ENCODE measurements around the gene TMEM212.

Gene TMEM212

DNA sequence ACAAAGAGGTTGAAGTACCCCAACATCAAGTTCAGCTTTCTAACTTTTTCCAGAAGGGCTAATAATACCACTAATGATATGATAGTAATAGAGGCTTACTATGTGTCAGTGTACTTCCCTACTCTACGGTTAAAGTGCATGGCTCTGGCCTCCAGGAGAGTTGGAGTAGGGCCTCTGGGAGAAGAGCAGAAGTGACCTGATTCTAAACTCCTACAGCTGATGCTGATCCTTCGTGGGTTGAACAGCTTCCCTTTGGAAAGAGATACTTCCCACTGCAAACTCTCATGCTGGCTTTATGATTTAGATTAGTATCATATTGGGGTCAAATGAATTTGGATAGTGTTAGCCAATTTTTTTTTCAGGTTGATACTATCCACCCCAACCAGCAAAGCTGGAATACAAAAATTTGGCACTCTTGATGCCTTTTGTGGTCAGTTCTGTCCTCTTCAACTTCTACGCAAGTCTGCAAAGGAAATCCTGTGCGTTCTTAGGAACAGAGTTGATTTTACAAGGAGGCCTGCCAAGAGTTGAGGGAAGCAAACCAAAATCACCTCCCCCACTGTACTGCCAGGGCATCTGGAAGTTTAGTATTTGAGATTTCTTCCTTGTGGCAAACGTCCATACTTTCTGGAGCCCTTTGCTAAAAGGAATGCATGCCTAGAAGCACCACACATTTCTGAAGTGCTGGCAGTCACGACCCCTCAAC is 17.8 kb downstream of the TMEM212 start:
- DNase-seq = no peak

DNA sequence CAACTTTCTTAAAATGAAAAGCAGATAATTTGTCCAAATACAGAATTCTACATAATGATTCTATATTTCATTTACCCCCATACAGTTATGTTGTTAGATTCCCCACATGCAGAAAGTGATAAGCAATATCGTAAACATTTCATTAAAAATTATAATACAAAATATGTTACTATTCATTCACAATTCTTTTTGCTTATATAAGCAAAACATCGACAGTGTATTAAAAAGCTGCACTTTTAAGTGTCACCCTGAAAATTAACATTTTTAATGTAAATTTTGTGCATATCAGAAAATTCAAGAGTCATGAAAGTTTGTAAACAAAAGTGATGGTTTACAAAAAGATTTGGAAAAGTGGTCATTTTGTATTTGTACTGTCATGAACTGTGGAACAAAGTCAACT is 19.2 kb downstream of the TMEM212 start:
- no peak for DNase-seq

DNA sequence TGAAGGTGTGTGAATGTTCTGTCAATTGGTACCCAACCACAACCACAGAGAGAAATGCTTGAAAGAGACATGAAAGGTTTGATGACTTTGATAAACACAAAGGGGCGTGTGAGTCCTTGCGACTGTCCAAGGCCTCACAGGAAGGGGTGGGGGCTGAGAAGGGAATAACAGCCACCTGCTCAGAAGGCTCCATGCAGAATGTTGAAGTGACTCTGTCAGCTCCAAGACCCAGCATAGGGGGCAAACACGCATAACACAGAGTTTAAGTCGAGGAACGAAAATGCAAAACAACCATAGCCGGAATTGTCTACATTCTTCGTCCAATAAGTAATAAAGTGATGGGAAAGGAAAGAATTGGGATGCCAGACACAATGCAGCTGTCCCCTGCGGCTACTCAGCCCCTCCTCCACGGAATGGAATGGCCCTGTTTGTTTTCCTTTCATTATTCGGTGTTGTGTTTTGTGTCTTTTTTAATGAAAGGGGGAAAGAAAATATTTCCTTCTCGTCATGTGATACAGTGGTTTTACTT is 19.9 kb downstream of the TMEM212 start:
- DNase-seq = no peak

DNA sequence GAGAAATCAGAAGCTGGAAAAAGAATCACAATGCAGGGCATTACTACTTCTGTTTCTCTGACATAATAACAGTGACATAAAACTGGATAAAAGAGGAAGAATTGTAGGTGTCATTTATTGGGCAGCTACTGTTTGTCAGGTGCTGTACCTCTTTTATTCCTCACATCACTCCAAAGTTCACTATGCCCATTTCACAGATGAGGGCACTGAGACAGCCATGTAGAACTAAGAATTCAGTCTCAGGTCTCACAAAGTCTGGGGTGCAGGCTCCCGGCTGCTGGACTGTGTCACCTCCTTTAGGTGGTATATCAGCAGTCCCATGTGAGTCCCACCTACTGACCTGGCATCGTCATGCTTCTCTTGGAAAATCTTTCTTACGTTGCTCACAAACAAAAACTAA is 20.8 kb downstream of the TMEM212 start:
- no peak for DNase-seq

DNA sequence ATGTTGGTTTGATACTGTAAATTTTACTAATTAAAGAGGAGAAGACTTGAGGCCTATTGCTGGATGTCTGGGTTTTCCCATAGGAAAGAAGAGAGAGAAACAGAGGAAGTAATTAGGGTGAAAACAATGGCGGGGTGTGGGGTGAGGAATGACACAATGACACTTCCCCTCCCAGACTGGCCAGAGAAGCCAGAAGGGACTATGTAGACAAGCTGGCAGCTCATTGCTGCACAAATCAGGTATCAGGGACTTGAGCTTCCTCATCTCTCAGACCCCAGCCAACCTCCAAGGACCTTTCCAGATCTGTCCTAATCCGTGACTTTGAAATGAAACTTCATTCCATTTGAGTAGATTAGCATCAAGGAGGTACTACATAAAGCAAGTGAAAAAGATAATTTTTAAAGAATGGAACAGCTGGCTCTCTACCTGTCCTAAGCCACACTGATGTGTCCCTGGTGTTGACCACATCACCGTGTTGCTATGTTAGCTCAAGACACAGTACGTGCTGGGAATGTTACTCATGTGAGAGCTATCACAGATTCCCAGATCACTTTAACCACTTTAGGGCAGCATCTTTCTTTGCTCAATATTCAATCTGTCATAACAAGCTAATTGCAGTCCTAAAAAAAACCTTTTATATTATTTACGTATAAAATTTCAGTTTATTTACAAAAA is 22.2 kb downstream of the TMEM212 start:
- DNase-seq = no peak

DNA sequence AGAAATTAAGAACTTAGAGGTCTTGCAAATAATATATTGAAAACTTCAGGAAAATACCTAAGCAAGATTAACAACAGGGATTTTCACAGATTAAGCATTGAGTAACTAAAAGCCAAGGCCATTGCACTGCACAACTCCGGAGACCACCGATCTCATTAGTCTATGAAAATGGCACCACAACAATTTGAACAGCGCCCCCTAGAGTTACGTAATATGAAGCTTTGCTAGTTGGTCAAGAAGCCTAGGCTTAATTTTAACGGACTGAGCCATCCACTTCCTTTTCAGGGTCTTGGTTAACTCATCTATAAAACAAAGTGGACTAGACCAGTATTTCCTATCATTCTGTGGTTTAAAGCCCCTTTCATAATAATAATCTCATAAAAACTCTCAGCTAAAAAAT is 24.8 kb downstream of the TMEM212 start:
- no peak for DNase-seq

DNA sequence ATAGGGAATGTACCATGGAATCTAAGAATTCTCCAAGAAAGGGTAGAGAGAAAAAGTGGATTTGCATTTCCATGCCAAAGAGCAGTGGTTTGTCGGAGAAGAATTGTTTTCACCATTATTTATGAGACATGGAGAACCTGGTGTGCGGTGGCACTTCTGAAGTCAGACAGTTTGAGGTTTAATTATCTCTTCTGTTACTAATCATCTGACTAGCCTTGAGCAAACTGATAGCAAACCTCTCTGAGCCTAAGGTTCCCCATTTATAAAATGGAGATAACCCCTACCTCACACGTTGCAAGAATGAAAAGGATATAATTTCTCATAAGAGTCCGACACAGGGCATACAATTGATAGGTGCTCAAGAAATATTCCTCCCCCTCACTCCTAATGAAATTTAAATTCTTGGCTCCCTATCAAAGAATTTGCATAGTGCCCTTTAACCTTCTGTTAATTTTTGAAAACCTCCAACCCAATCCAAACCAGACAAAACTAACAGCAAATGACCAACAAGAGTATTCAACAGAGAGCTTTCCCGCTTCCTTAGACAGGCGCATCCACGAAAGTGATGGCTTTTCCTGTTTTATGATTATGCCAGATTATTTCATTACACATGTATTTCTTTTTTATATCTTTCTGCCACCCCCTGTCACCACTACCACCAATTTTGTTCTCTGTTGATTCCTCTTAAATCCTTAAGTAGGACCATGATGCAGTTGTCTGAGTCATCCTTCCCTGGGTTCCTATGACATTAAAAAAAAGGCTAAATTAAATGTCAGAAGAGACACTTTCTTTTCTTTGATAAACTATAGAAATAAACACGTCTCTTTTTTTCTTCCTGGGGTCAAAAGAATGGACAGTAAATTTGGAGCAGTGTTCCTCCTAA is 28.5 kb downstream of the TMEM212 start:
- DNase-seq = no peak

DNA sequence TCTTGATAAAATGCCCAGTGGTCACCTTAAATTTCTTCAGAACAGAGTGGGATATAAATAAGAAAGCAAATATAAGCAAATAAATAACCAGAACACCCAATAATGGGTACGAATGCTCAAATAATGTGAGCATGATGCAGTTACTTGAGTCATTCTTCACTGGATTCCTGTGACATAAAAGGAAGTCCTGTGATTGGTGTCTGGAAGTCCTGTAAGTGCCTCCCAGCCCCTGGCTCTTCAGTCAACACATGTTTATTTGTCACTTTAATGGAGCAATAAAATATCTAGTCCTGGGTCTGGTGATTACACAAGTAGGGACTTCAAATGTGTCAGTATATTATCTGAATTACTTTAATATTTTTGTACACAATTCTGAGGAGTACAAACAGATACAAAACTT is 30.4 kb downstream of the TMEM212 start:
- no peak for DNase-seq

DNA sequence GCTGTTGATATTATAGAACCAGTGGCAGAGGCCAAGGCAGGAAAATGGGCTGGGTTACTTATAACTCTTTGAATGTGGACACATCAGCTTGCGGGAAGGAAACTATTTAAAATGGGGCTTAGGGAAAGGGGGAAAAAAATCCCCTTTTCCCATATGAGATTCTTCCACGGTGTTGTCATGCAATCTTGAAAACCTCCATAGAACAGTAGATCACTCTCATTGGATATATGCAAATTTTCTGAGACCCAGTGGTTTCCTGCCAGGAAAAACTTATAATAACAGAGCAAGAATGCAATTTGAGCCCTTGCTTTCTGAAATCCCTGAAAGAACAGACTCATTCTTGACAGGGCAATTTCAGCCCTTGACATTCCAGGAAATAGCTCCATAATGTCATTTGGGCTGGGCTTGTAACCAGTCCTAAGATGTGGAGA is 31.1 kb downstream of the TMEM212 start:
- no peak for DNase-seq

DNA sequence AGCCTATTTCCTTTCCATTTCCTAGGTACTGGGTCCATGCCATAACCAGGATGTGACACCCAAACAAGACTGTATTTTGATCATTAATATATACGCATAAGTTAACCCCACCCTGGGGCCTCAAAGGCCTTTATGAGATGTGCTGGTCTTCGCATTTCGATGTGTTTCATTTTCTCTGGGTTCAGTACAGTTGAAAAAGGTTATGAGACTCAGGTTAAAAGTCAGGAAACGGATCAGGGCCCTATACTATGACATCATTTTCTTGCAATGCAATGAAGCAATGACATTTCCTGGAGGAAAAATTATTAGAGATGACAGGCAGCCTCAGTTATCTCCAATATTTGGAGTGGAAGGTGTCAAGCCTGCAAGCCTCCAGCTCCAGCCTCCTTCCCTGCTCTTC is 31.7 kb downstream of the TMEM212 start:
- no peak for DNase-seq

DNA sequence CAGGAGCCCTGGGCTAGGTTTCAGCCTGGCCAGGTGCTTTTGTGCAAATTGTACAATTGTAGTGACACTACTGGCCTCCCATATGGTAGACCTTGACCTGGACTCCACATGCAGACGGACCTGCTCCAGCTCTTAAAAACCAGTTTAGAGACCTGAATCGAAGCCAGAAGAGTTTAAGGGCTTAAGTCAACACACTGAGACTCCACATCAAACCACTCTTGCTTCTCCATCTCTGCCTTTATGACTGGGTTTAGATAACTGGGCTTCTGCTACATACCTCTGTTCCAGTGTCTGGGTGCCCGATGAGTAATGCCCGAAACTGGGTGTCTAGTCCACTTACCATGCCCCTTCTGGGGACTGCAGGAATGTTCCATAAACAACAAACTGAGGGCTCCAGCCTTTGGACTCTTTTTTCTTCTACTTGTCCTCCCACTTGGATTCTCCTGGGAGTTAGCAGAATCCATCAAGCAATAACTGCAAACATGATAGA is 32.8 kb downstream of the TMEM212 start:
- DNase-seq = no peak

DNA sequence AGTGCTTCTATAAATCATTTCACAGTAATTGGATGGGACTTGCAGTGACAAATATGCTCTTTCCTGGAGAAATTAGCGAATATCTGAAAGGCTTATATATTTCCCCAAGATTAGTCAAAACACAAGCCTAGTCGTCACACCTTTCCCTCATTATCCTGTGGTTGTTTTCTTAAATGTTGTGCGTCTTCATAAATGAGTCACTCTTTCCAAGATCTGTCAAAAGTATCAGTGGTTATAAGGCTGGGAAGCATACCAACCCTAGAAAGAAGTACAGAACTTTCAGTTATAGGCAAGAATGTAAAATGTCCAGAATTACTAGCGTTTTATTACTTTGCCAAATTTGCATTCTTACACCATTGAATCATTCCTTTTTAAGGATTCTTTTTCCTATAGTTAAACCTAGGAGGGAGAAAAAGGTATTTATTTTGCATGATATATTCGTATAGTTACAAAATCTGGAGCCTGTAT is 33.6 kb downstream of the TMEM212 start:
- peak in 1 of 5 donors; percentile 33 for DNase-seq

DNA sequence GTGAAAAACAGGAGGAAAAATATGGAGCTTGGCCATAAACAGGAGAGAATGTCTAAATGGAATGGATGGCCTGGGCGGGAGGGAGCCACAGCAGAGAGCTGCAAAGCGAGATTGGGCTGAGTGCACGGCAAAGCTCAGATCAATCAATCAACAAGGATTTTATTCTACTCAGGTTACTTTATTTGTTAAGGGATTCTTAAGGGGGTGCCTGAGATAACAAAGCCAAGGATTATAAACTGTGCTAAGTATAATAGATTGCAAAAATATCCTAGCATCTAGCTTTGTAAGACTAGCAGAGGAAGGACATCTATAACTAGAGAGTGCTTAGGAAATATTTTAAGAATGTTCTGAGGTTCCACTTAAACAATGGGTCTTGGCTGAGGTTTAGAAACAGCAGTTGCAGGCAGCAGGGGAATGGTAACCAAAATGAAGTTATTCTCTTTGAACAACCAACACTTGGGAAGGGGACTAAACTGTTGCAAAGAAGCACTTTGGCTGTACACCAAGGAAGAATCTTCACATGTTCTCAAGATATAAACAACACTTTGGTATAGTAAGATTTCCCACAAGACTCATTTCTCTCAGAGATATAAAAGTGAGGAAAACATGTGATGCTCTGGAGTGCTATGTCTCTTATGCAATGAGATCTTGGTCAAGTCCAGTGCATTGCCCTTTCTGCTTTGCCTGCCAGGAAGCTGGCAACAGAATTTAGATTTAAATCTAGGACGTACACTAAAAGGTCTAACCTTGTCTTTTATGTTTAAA is 35.5 kb downstream of the TMEM212 start:
- DNase-seq = no peak

DNA sequence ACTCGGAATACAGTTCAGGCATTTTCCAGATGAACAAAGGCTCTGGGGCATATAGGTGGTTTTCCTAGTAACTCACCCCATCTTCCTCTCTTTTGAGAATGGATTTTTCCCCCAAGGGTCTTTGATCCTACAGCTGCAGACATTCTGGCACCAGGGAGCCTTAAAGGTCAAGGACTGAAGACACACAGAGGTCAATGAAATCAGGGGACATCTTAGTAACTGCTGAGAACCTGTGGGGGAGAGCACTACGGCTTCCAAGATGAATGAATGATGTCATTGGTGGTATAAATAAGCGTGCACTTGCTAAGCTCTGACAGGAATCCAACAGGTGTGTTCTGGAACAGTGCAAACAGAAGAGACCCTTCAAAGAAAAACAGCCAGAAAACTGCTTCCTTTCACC is 36.3 kb downstream of the TMEM212 start:
- no peak for DNase-seq

DNA sequence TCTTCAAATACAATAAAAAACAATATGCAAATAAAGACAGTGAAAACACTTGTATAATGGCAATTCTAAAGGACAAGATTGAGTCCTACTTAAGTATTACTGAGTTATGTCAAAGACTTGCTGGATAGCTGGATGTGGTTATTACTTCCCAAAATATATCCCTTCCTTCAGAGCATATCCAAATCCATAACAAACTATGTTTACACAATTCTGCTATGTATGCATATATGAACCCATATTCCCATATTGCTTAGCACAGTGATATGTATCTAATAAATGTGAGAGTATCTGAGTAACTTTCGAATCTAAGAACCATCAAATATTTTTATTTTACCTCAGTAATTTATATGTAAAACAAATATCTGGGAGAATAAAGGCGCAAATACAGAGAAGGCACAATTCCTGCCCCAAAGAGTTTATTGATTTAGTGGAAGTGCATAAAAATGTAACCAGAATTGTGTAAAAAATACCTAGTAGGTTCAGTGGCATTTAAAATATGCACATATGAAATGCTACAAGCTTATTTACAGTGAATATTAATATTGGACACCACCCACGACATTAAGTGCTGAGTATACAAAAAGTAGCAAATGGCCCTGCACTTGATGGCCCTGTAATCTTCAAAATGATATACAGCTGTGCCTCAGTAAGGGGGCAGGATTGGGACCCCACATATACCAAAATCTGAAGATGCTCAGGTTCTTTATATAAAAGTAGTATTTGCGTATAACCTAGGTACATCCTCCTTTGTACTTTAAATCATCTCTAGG is 37.1 kb downstream of the TMEM212 start:
- DNase-seq = no peak

DNA sequence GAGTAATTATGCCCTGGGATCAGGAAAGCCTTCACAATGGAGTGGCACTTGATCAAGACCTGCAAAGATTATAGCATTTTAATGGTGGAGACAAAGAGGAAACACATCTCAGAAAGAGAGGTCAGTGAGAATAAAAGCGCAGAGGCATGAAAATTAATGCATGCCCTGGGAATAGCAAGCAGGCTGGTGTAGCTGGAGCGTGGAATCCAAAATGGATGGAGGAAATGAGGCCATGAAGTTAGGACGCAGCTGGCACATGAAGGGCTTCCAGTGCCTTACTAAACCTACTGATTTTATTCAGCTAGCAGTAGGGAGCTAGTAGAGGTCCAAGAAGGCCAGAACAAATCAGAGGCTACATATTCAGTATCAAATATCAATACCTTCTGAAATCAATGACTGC is 38.1 kb downstream of the TMEM212 start:
- DNase-seq = no peak

DNA sequence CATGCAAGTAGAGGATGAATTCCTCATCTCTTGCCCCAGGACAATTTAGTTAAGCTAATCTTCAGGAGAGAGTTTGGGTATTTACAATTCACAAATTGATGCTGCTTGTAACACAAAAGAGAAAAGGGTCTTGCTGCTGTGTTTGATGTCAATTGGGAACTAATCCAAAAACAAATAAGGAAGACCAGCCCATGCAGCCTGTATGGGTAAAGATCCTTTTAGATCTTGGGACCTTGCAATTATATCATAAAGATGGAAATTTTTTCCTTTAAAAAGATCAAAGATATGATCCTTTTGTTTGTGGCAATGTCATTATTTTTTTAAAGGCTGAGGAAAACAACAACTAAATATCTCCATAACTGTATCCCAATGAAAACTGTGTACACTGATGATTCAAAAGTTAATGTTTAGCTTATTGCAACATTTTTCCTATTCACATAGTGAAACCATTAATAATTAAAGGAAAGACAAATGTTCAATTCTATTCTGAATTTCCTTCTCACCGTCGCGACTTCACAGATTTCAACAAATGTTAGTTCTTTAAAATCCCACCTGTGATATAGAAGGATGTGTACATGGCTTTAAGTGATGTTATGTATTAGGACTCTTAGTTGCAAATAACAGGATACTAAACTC is 40.2 kb downstream of the TMEM212 start:
- no peak for DNase-seq

DNA sequence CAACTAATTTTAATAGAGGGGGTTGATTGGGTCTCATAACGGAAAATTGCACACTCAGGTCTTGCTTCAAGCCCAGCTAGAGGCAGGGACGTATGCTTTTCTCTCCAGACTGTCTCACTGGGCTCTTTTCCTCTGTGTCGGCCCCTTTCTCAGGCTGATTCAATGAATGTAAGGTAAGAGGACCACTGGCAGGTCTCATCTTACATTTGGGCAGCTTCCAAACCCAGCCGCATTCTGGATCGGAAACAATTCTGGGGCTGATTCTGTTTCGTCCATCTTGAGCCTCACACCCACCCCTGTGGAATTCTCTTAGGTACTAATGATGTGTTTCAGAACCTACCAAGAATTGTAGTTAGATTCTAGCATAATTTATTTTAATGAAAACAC is 40.7 kb downstream of the TMEM212 start:
- DNase-seq = no peak

DNA sequence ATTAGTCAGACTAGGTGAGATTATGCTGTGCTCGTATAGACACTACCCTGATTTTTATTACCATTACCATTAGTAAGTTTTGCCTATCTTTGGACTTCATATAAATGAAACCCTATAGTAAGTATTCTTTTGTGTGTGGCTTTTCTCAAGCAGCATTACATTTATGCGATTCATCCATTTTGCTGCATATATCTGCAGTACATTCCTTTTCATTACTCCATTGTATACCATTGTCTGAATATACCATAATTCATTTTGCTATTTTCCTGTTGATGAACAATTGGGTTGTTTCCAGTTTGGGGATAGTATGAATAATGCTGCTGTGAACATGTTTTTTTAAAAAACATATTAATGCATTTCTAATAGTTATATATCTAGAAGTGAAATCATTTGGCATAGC is 45.3 kb downstream of the TMEM212 start:
- no peak for DNase-seq

DNA sequence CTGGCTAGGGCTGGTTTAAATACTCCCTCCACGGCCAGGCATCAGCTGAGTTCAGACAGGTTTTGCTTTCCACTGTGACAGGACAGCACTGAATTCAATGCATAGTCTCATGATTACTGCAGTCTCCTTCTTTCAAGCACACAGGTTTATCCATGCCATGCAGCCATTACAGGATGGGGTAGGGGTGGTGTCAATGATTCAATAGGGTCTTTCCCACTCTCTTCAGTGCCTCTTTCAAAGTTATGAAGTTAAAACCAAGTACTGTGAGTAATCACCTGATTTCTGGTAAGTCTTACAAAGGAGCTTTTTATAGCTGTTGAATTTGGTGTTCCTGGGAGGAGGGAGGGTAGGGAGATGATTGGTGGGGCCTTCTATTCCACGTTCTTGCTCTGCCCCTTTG is 47.2 kb downstream of the TMEM212 start:
- no peak for DNase-seq

DNA sequence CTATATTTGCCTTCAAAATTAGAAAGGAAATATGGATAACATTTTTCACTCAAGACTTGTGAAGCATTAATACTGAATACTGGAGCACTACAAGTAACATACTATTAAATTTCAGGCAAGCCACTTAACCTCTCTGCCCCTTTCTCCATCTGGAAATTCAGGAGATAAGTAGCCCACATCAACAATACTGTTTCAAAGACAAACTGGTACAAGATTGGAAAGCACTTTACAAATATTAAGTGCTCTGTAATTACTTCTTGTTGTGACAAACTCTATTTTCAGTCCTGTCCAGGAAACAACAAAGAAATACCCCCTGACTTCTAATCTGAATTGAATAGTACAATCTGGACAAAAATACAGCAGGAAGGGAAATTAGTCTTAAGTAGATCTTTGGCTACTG is 49.3 kb downstream of the TMEM212 start:
- DNase-seq = no peak
